Glutamatergic neuron (in vitro differentiated cells): ENCODE results near the gene RPL28. TPM values are rescaled to one million over a fixed set of nuclear protein-coding genes. Genes with fewer than 3 reads are reported as not detected.

Source experiments
- DNase-seq: peaks from one replicate; pipeline ENCODE4 v3.0.0; 2022
- H3K27ac Mint-ChIP-seq: one replicate; pipeline ENCODE4 v1.8.0; 2020; ENCODE audit warnings: mild to moderate bottlenecking, mixed read lengths, inconsistent platforms; ENCODE audit not compliant: unreplicated experiment
- H3K27me3 Mint-ChIP-seq: one replicate; pipeline ENCODE4 v1.8.0; 2020; ENCODE audit warnings: mild to moderate bottlenecking, moderate library complexity, mixed read lengths, inconsistent platforms; ENCODE audit not compliant: unreplicated experiment
- H3K36me3 Mint-ChIP-seq: one replicate; pipeline ENCODE4 v1.8.0; 2020; ENCODE audit warnings: mild to moderate bottlenecking, mixed read lengths, inconsistent platforms; ENCODE audit not compliant: unreplicated experiment
- H3K4me1 Mint-ChIP-seq: one replicate; pipeline ENCODE4 v1.8.0; 2020; ENCODE audit warnings: mild to moderate bottlenecking, low read depth, mixed read lengths, inconsistent platforms; ENCODE audit not compliant: unreplicated experiment
- H3K4me3 Mint-ChIP-seq: one replicate; pipeline ENCODE4 v1.8.0; 2020; ENCODE audit warnings: mild to moderate bottlenecking, mixed read lengths, inconsistent platforms; ENCODE audit not compliant: unreplicated experiment
- H3K9me3 Mint-ChIP-seq: one replicate; pipeline ENCODE4 v1.8.0; 2020; ENCODE audit warnings: mild to moderate bottlenecking, moderate library complexity, mixed read lengths, inconsistent platforms; ENCODE audit not compliant: unreplicated experiment
- CTCF ChIP-seq: fragments of 200-600 bp; sonication (generic); IDR thresholded peaks from one replicate; pipeline ENCODE4 v1.5.0; 2021; ENCODE audit not compliant: partially characterized antibody, unreplicated experiment
- total RNA-seq: library from RNA; stranded (reverse); fragmentation: NEBNext Ultra II Directional; extraction: Animal tissue kit (Norgen Biotek cat#: 25700); gene quantifications from one replicate; pipeline ENCODE4 v1.2.1, GENCODE V29; 2021; ENCODE audit not compliant: unreplicated experiment

RPL28 gene
- total RNA-seq, 1 donor from 2014 or later: 1,087 TPM

GRCh38 chr19:55345101-55345817 is 40.5 kb upstream of the RPL28 start:
- DNase-seq: no peak
- H3K9me3 Mint-ChIP-seq: peaks cover 3% of the 10 kb centered on the region
- H3K27me3 Mint-ChIP-seq: peaks cover 8% of the 10 kb centered on the region
- H3K27ac Mint-ChIP-seq: peak overlapping the region; percentile 81
- H3K4me3 Mint-ChIP-seq: peak overlapping the region; percentile 63
- no peak for TF ChIP-seq CTCF
- H3K36me3 Mint-ChIP-seq: no peaks in the 10 kb centered on the region
- H3K4me1 Mint-ChIP-seq: peaks cover 29% of the 10 kb centered on the region

- H3K4me3 Mint-ChIP-seq: no peak overlapping the region
- peaks cover 10% of the 10 kb centered on the region for H3K27me3 Mint-ChIP-seq
- H3K27ac Mint-ChIP-seq: peak overlapping the region; percentile 81
- H3K9me3 Mint-ChIP-seq: peaks cover 6% of the 10 kb centered on the region
- TF ChIP-seq CTCF: no peak
- peak; percentile 59 for DNase-seq
- H3K4me1 Mint-ChIP-seq: peaks cover 31% of the 10 kb centered on the region
- no peaks in the 10 kb centered on the region for H3K36me3 Mint-ChIP-seq
Observed at GRCh38 chr19:55345818-55346724, 39.7 kb upstream of the RPL28 start.

- Mint-ChIP-seq H3K27me3 (peaks cover 14% of the 10 kb centered on the region), H3K27ac (peak overlapping the region; percentile 73), H3K4me1 (peaks cover 29% of the 10 kb centered on the region), H3K36me3 (no peaks in the 10 kb centered on the region), H3K9me3 (peaks cover 8% of the 10 kb centered on the region), H3K4me3 (no peak overlapping the region)
- TF ChIP-seq CTCF: no peak
- DNase-seq: peak; percentile 86
Observed at GRCh38 chr19:55346725-55347441, 38.8 kb upstream of the RPL28 start.

GRCh38 chr19:55347442-55348009 is 38.2 kb upstream of the RPL28 start:
- peaks cover 29% of the 10 kb centered on the region for H3K4me1 Mint-ChIP-seq
- H3K9me3 Mint-ChIP-seq: peaks cover 8% of the 10 kb centered on the region
- TF ChIP-seq CTCF: no peak
- H3K27me3 Mint-ChIP-seq: peaks cover 15% of the 10 kb centered on the region
- DNase-seq: no peak
- H3K27ac Mint-ChIP-seq: peak overlapping the region; percentile 77
- H3K4me3 Mint-ChIP-seq: peak overlapping the region; percentile 75
- no peaks in the 10 kb centered on the region for H3K36me3 Mint-ChIP-seq
